DND-41 (cell line): ENCODE data around the gene SDHC.

Source experiments
- CTCF ChIP-seq: IDR thresholded peaks from 2 replicates; pipeline ENCODE4 v1.5.1; 2012; ENCODE audit warnings: borderline replicate concordance, low read length, moderate library complexity, mild to moderate bottlenecking; ENCODE audit not compliant: poor library complexity, severe bottlenecking; ENCODE audit errors: extremely low read depth
- EZH2 ChIP-seq: IDR thresholded peaks from 3 replicates; pipeline ENCODE4 v1.6.1; 2012; ENCODE audit warnings: borderline replicate concordance, low read depth, mild to moderate bottlenecking, moderate library complexity, low read length, inconsistent platforms; ENCODE audit not compliant: severe bottlenecking

- no peak for TF ChIP-seq CTCF
- TF ChIP-seq EZH2: no peak
Observed at GRCh38 chr1:161351482-161351881, 37.3 kb downstream of the SDHC start.
